Body of pancreas (tissue), 4 donors: ENCODE measurements around the gene ACBD6. TPM values are rescaled to one million over a fixed set of nuclear protein-coding genes. Genes with fewer than 3 reads are reported as not detected.
"Not testable (repeated sequence)": the region's sequence is repeated elsewhere in the genome, so short reads cannot be mapped to it uniquely, and the experiment has no call there.

Experiments used
- ATAC-seq: fragments of 150-250 bp; one replicate; pipeline ENCODE4 v1.9.1; 2016
- DNase-seq, 4 donors: peaks; one replicate each; pipeline ENCODE4 v3.0.0-alpha.2; 2019
- H3K27ac ChIP-seq, 4 donors: fragments of 200-600 bp; sonication (generic); 1 replicate in 3 of 4; 2 replicates in 1 of 4; pipeline versions ENCODE4 v1.5.1 to v1.6.1; 2016 to 2019; ENCODE audit warnings: mild to moderate bottlenecking in 1 of 4, mixed read lengths in 1 of 4, moderate library complexity in 1 of 4
- H3K27me3 ChIP-seq, 2 donors: fragments of 200-600 bp; sonication (generic); one replicate each; pipeline ENCODE4 v1.6.0; 2016; ENCODE audit warnings: mild to moderate bottlenecking in 1 of 2
- H3K36me3 ChIP-seq, 2 donors: fragments of 200-600 bp; sonication (generic); replicated peaks in 1 of 2; 2 replicates each; pipeline ENCODE4 v1.5.1; 2016; ENCODE audit warnings: low read depth in 2 of 2; ENCODE audit not compliant: insufficient read depth in 1 of 2
- H3K4me1 ChIP-seq: fragments of 200-600 bp; sonication (generic); one replicate; pipeline ENCODE4 v1.6.0; 2016
- H3K4me3 ChIP-seq, 2 donors: fragments of 200-600 bp; sonication (generic); 1 replicate in 1 of 2; 2 replicates in 1 of 2; pipeline ENCODE4 v1.5.1; 2016 to 2019
- H3K9me3 ChIP-seq, 3 donors: fragments of 200-600 bp; sonication (generic); 1 replicate in 2 of 3; 2 replicates in 1 of 3; pipeline ENCODE4 v1.5.1; 2016
- POLR2A ChIP-seq, 3 donors: fragments of 450-650 bp; IDR thresholded peaks; one replicate each; pipeline ENCODE4 v1.6.1; 2016; ENCODE audit warnings: antibody characterized with exemption in 3 of 3, mild to moderate bottlenecking in 2 of 3
- WGBS, 2 donors: methylation state at CpG; one replicate each; pipeline ENCODE4 v1.1.5; 2017; 5-methylcytosine and 5-hydroxymethylcytosine counted together
- intact Hi-C: fragments of 100-400 bp; cut with DNase I; formaldehyde crosslinking; loops from one replicate; pipeline ENCODE4 v1.15.1; 2023
- total RNA-seq, 2 donors: library from RNA; depleted of rRNA; stranded (reverse); fragments of >200 nt; gene quantifications; one replicate each; pipeline ENCODE4 v1.1.0, GENCODE V29; 2016
- TF ChIP-seq, protein P1 (sequence below), 7 experiments: fragments of 450-650 bp in 4 of 7; fragments of 200-600 bp in 3 of 7; sonication (generic) in 3 of 7; IDR thresholded peaks; one replicate each; pipeline ENCODE4 v1.5.1; 2016 to 2019; ENCODE audit warnings: antibody characterized with exemption in 7 of 7

The ACBD6 gene
- total RNA-seq, 2 donors from 2014 or later: 37.4 to 49.4 TPM

DNA sequence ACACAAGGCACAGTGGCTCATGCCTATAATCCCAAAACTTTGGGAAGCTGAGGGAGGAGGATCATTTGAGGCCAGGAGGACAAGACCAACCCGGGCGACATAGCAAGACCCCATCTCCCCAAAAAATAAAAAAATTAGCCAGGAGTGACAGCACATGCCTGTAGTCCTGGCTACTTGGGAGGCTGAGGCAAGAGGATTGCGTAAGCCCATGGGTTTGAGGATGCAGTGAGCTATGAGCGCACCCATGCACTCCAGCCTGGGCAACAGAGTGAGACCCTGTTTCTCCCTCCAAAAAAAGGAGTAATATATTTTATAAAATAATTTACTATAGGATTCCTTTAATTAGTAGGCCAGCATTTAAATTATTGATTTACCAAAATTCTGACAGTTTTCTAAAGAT, 89.8 kb downstream of the ACBD6 start:
- intact Hi-C loops: no loop called here
- ATAC-seq (no peak), DNase-seq (no peak)
- Histone ChIP-seq H3K9me3 (peaks cover 0 to 3% (median 0%) of the 10 kb centered on the region in 3 donors), H3K27me3 (no peaks in the 10 kb centered on the region), H3K36me3 (peaks cover 0 to 4% of the 10 kb centered on the region in 2 donors), H3K27ac (no peak overlapping the region), H3K4me1 (no peaks in the 10 kb centered on the region), H3K4me3 (no peak overlapping the region)
- WGBS, 2 donors: 92 to 99% methylated on average over 4 of the region's 4 CpGs
- TF ChIP-seq POLR2A (IDR thresholded peaks at IDR 0.05): no peak
- TF ChIP-seq, protein P1, sequence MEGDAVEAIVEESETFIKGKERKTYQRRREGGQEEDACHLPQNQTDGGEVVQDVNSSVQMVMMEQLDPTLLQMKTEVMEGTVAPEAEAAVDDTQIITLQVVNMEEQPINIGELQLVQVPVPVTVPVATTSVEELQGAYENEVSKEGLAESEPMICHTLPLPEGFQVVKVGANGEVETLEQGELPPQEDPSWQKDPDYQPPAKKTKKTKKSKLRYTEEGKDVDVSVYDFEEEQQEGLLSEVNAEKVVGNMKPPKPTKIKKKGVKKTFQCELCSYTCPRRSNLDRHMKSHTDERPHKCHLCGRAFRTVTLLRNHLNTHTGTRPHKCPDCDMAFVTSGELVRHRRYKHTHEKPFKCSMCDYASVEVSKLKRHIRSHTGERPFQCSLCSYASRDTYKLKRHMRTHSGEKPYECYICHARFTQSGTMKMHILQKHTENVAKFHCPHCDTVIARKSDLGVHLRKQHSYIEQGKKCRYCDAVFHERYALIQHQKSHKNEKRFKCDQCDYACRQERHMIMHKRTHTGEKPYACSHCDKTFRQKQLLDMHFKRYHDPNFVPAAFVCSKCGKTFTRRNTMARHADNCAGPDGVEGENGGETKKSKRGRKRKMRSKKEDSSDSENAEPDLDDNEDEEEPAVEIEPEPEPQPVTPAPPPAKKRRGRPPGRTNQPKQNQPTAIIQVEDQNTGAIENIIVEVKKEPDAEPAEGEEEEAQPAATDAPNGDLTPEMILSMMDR (IDR thresholded peaks at IDR 0.05): no peak

DNA sequence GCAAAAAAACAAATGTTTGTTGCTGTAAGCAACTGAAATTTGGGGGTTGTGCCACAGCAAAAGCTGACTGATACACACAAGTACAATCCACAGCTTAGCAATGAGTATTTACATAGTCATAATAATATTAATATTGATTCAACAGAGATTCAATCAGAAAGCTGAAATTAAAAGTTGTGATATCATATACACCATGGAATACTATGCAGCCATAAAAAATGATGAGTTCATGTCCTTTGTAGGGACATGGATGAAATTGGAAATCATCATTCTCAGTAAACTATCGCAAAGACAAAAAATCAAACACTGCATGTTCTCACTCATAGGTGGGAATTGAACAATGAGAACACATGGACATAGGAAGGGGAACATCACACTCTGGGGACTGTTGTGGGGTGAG, 94.2 kb downstream of the ACBD6 start:
- H3K36me3 ChIP-seq, intact Hi-C loops, H3K27me3 ChIP-seq, ATAC-seq, H3K4me3 ChIP-seq, H3K27ac ChIP-seq, H3K4me1 ChIP-seq, DNase-seq, H3K9me3 ChIP-seq: not testable (repeated sequence)
- WGBS, 2 donors: 100% methylated on average over 1 of the region's 1 CpG

DNA sequence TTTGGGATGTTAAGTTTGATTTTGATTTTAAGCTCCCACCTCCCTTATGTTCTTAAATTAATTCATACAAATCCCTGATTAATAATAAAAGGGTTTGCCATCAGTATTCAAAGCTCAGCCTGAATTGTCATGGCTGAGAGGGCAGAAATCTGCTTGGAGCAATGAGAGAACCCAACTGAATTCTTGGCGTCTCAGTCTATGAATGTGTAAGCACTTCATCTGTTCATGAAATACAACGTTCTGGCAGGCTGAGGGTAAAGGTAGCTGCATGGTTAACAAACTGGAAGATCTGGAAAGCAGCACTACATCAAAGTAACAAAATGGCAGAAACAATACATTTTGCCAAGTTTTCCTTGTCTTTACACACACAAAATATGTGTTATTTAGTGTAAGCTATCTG, 95.3 kb downstream of the ACBD6 start:
- intact Hi-C loops: no loop called here
- no peak overlapping the region for H3K27ac ChIP-seq
- WGBS, 2 donors: 78 to 89% methylated on average over 2 of the region's 2 CpGs
- ATAC-seq (no peak), DNase-seq (no peak)
- no peak for TF ChIP-seq POLR2A (IDR thresholded peaks at IDR 0.05)
- TF ChIP-seq, protein P1 (IDR thresholded peaks at IDR 0.05): no peak
- H3K9me3 ChIP-seq: no peaks in the 10 kb centered on the region
- H3K36me3 ChIP-seq: peaks cover 0 to 4% of the 10 kb centered on the region in 2 donors
- H3K4me3 ChIP-seq: no peak overlapping the region
- H3K4me1 ChIP-seq: no peaks in the 10 kb centered on the region
- no peaks in the 10 kb centered on the region for H3K27me3 ChIP-seq

DNA sequence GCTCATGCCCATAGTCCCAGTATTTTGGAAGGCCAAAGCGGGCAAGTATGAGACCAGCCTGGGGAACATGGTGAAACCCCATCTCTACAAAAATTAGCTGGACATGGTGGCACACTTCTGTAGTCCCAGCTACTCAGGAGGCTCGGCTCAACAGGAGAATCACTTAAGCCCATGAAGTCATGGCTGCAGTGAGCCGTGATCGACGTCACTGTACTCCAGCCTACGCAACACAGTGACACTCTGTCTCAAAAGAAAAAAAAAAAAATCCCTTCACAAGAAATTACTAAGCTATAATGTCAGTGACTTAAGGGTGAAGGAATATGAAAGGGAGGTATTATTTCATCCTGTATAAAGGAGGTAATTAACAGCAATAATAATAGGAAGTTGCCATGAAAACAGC, 99.8 kb downstream of the ACBD6 start:
- Histone ChIP-seq H3K4me3 (no peak overlapping the region), H3K27me3 (no peaks in the 10 kb centered on the region), H3K9me3 (no peaks in the 10 kb centered on the region), H3K27ac (no peak overlapping the region), H3K36me3 (no peaks in the 10 kb centered on the region), H3K4me1 (no peaks in the 10 kb centered on the region)
- 79 to 83% methylated on average over 6 of the region's 6 CpGs for WGBS, 2 donors
- no peak for ATAC-seq
- TF ChIP-seq POLR2A (IDR thresholded peaks at IDR 0.05): no peak
- TF ChIP-seq, protein P1 (IDR thresholded peaks at IDR 0.05): no peak
- intact Hi-C loops: no loop called here
- no peak for DNase-seq

DNA sequence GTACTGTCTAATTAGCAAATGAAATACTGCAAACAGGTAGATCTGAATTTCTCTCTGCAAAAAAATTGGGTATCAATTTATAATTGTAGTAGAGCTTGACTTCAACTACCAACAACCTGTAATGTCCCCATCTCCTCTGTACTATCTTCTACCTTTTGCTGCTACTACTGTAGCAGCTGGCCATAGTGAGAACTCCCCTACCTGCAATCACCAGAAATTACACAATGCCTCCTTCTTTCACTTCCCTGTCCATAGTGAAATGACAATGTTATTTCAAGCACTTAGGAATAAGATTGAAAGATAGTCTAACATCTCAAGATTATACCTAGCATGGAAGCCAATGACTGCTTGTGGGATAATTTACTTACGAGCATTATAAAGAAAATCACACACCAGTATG, 100.4 kb downstream of the ACBD6 start:
- 86 to 93% methylated on average over 1 of the region's 1 CpG for WGBS, 2 donors
- ATAC-seq: no peak
- no peaks in the 10 kb centered on the region for H3K36me3 ChIP-seq
- intact Hi-C loops: no loop called here
- no peak for DNase-seq
- no peak overlapping the region for H3K27ac ChIP-seq
- H3K4me3 ChIP-seq: no peak overlapping the region
- no peaks in the 10 kb centered on the region for H3K27me3 ChIP-seq
- H3K9me3 ChIP-seq: no peaks in the 10 kb centered on the region
- no peak for TF ChIP-seq POLR2A (IDR thresholded peaks at IDR 0.05)
- TF ChIP-seq, protein P1 (IDR thresholded peaks at IDR 0.05): no peak
- no peaks in the 10 kb centered on the region for H3K4me1 ChIP-seq
